ENCODE measurements around the gene SHISA4. TPM values are rescaled to one million over a fixed set of nuclear protein-coding genes. Genes with fewer than 3 reads are reported as not detected.
"Not testable (repeated sequence)": the region's sequence is repeated elsewhere in the genome, so short reads cannot be mapped to it uniquely, and the experiment has no call there.

The SHISA4 gene
- total RNA-seq: 10 to 100 TPM in 1 of 3 donors, 1 to 10 TPM in 2; 1.2 to 12.4 (median 4.0) TPM
- long read RNA-seq, donor 1, transcript SHISA4-201 (5 exons, 1,341 nt): major isoform, 20 of 24 reads
- long read RNA-seq, donor 1, partial matches to known transcripts: 2 of 24 reads
- long read RNA-seq, donor 1, other reads (novel, unspliced or antisense): 2 of 24 reads
- long read RNA-seq, donor 2, partial matches to known transcripts: 0 of 3 reads
- long read RNA-seq, donor 2, other reads (novel, unspliced or antisense): 0 of 3 reads

GRCh38 chr1:201888282-201889089 lies at the start of gene SHISA4:
TSS of gene SHISA4 (plus strand) at chr1:201888898. CDS start at chr1:201888995, 97 bp downstream.
- intact Hi-C loops (cut with DNase I, micrococcal nuclease): no loop called here
- Histone ChIP-seq H3K9me3 (no peaks in the 10 kb centered on the region), H3K4me1 (ENCODE audit: low read depth) (peaks cover 9% of the 10 kb centered on the region), H3K36me3 (ENCODE audit: low read depth) (no peaks in the 10 kb centered on the region), H3K4me3 (peak within 1 kb of the TSS; percentile 20)
- DNase-seq (peak; percentile 47 to 73 (median 72)), ATAC-seq (peak; percentile 87)
- TF ChIP-seq CTCF (IDR thresholded peaks at IDR 0.05): no peak

- ATAC-seq; H3K4me1 ChIP-seq (ENCODE audit: low read depth); DNase-seq; H3K4me3 ChIP-seq; intact Hi-C loops (cut with DNase I, micrococcal nuclease); H3K9me3 ChIP-seq; H3K36me3 ChIP-seq (ENCODE audit: low read depth): not testable (repeated sequence)
Observed at GRCh38 chr1:201839089-201839488, 49.6 kb upstream of the SHISA4 start.

GRCh38 chr1:201840055-201840454 lies 48.6 kb upstream of the SHISA4 start:
- no peaks in the 10 kb centered on the region for H3K36me3 ChIP-seq (ENCODE audit: low read depth)
- no peak overlapping the region for H3K4me3 ChIP-seq
- no peak for DNase-seq
- no peaks in the 10 kb centered on the region for H3K4me1 ChIP-seq (ENCODE audit: low read depth)
- TF ChIP-seq CTCF (IDR thresholded peaks at IDR 0.05): no peak
- ATAC-seq: no peak
- no peaks in the 10 kb centered on the region for H3K9me3 ChIP-seq
- intact Hi-C loops (cut with DNase I, micrococcal nuclease): no loop called here

GRCh38 chr1:201840490-201840889 lies 48.2 kb upstream of the SHISA4 start:
- Histone ChIP-seq H3K4me3 (no peak overlapping the region), H3K4me1 (ENCODE audit: low read depth) (no peaks in the 10 kb centered on the region), H3K36me3 (ENCODE audit: low read depth) (no peaks in the 10 kb centered on the region), H3K9me3 (no peaks in the 10 kb centered on the region)
- DNase-seq (no peak), ATAC-seq (no peak)
- intact Hi-C loops (cut with DNase I, micrococcal nuclease): no loop called here
- no peak for TF ChIP-seq CTCF (IDR thresholded peaks at IDR 0.05)

GRCh38 chr1:201841265-201841912 lies 47.3 kb upstream of the SHISA4 start:
- no peaks in the 10 kb centered on the region for H3K36me3 ChIP-seq (ENCODE audit: low read depth)
- no peaks in the 10 kb centered on the region for H3K4me1 ChIP-seq (ENCODE audit: low read depth)
- H3K9me3 ChIP-seq: no peaks in the 10 kb centered on the region
- intact Hi-C loops (cut with DNase I, micrococcal nuclease): no loop called here
- no peak overlapping the region for H3K4me3 ChIP-seq
- no peak for TF ChIP-seq CTCF (IDR thresholded peaks at IDR 0.05)
- DNase-seq (no peak), ATAC-seq (no peak)

All from mucosa of descending colon (tissue), 3 donors.